ENCODE measurements around the gene B3GAT3.

DNA sequence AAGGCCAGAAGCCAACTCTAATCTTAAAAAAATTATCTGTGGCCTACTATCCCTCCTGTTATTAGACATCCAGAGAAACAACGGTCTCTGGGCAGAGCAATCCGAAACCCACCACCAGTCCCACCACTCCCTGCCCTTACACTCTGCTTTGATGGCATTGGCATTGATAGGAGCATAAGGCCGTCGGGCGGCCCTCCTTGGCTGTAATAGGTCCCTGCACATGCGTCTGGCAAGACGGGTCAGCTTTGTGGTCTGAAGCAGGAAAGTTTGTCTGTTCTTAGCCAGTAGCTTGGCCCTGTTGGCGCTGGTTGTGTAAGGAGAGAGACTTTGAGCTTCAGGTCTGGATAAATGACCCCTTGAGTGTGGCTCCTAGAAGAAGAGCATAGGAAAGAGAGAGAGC, 26.7 kb downstream of the B3GAT3 start:
- TF ChIP-seq EZH2 (IDR thresholded peaks at IDR 0.05; ENCODE audit: low read length, unreplicated experiment), result no peak
- no peak for TF ChIP-seq EZH2phosphoT487 (IDR thresholded peaks at IDR 0.05; ENCODE audit: borderline replicate concordance, low read length)

All from PC-3 (cell line).